ENCODE results near the gene FARSA.

- TF ChIP-seq POLR2A (IDR thresholded peaks at IDR 0.05; ENCODE audit: low read depth, low read length) (peak; percentile 98), CTCF (IDR thresholded peaks at IDR 0.05; ENCODE audit: extremely low read depth in 1 of 2, insufficient read depth in 1 of 2, low read depth in 1 of 2, low read length in 2 of 2) (no peak), EZH2 (IDR thresholded peaks at IDR 0.05; ENCODE audit: borderline replicate concordance, low read depth, low read length, severe bottlenecking) (no peak), FOS (IDR thresholded peaks at IDR 0.05; ENCODE audit: borderline replicate concordance, insufficient read depth, low read length) (peak; percentile 18), JUN (IDR thresholded peaks at IDR 0.05; ENCODE audit: borderline replicate concordance, insufficient read depth, insufficient read length, low read depth) (peak; percentile 77), MYC (IDR thresholded peaks at IDR 0.05; ENCODE audit: low read depth, low read length) (peak; percentile 43), POLR2AphosphoS5 (IDR thresholded peaks at IDR 0.05; ENCODE audit: insufficient read depth, low read depth, low read length) (peak; percentile 100), MAX (IDR thresholded peaks at IDR 0.05; ENCODE audit: insufficient read depth, insufficient read length) (peak; percentile 100), GATA2 (IDR thresholded peaks at IDR 0.05; ENCODE audit: insufficient read depth, insufficient read length, low read depth, low read length) (peak; percentile 21)
Measured at GRCh38 chr19:12945479-12946091, 12.1 kb upstream of the FARSA start, which contains the start of gene RAD23A.

All from endothelial cell of umbilical vein (primary cell).